ENCODE data around the gene IL12RB2.

DNA sequence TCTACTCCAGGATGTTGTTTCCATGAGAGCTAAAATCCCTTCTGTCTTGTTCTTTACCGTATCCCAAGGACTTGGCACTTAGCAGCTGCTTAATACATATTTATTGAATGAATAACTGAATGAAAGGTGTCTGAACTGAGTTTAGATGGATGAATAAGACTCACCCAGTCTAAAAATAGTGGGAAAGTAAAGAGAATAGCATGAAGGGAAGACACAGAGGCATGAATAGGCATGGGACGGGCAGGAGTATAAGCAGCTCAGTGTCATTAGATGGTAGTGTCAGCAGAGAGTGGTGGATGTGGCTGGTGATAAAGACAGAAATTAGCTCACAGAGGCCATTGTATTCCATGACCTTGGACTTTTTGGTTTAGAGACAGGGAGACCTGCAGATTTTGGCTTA lies 9.2 kb downstream of the IL12RB2 start:
- TF ChIP-seq, protein P1, sequence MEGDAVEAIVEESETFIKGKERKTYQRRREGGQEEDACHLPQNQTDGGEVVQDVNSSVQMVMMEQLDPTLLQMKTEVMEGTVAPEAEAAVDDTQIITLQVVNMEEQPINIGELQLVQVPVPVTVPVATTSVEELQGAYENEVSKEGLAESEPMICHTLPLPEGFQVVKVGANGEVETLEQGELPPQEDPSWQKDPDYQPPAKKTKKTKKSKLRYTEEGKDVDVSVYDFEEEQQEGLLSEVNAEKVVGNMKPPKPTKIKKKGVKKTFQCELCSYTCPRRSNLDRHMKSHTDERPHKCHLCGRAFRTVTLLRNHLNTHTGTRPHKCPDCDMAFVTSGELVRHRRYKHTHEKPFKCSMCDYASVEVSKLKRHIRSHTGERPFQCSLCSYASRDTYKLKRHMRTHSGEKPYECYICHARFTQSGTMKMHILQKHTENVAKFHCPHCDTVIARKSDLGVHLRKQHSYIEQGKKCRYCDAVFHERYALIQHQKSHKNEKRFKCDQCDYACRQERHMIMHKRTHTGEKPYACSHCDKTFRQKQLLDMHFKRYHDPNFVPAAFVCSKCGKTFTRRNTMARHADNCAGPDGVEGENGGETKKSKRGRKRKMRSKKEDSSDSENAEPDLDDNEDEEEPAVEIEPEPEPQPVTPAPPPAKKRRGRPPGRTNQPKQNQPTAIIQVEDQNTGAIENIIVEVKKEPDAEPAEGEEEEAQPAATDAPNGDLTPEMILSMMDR (conservative IDR thresholded peaks at IDR 0.05; ENCODE audit: low read depth, low read length) = no peak
- no peak for TF ChIP-seq EZH2phosphoT487 (IDR thresholded peaks at IDR 0.05; ENCODE audit: borderline replicate concordance, low read length)
- TF ChIP-seq EZH2 (IDR thresholded peaks at IDR 0.05; ENCODE audit: low read length, unreplicated experiment) = no peak
